MCF 10A (cell line): ENCODE measurements around the gene CCDC33. TPM values are rescaled to one million over a fixed set of nuclear protein-coding genes. Genes with fewer than 3 reads are reported as not detected.

Experiments
- BruUV-seq: library from RNA; stranded (reverse); fragments of 400-500 nt; replicated peaks from 2 replicates; lab custom pipeline; 2021; lab: Mats Ljungman, UMichigan
- CTCF ChIA-PET: fragments of 300-600 bp; sonication (Branson Sonifier 250); formaldehyde crosslinking; extraction: SDS; loops from one replicate; lab custom pipeline; 2021; ENCODE audit warnings: antibody characterized with exemption, inconsistent platforms; lab: Yijun Ruan, JAX
- POLR2A ChIA-PET: fragments of 300-600, 350-650 bp; sonication (Branson Sonifier 250); formaldehyde crosslinking; extraction: SDS; loops from one replicate; lab custom pipeline; 2020; ENCODE audit warnings: antibody characterized with exemption, inconsistent platforms; lab: Yijun Ruan, JAX
- DNase-seq: peaks from one replicate; pipeline ENCODE4 v3.0.0-alpha.2; 2018; ENCODE audit not compliant: unreplicated experiment
- H3K27ac Mint-ChIP-seq: one replicate; pipeline ENCODE4 v1.8.0; 2022; ENCODE audit warnings: mild to moderate bottlenecking, low read depth, mixed read lengths; ENCODE audit not compliant: unreplicated experiment
- H3K27me3 Mint-ChIP-seq: one replicate; pipeline ENCODE4 v1.8.0; 2022; ENCODE audit warnings: mixed read lengths; ENCODE audit not compliant: insufficient read depth, unreplicated experiment
- H3K36me3 Mint-ChIP-seq: one replicate; pipeline ENCODE4 v1.8.0; 2022; ENCODE audit warnings: mild to moderate bottlenecking, moderate library complexity, mixed read lengths; ENCODE audit not compliant: insufficient read depth, unreplicated experiment
- H3K4me1 Mint-ChIP-seq: one replicate; pipeline ENCODE4 v1.8.0; 2022; ENCODE audit warnings: mixed read lengths; ENCODE audit not compliant: insufficient read depth, unreplicated experiment
- H3K4me3 Mint-ChIP-seq: one replicate; pipeline ENCODE4 v1.8.0; 2022; ENCODE audit warnings: mild to moderate bottlenecking, moderate library complexity, mixed read lengths; ENCODE audit not compliant: unreplicated experiment
- H3K9me3 Mint-ChIP-seq: one replicate; pipeline ENCODE4 v1.8.0; 2022; ENCODE audit warnings: mixed read lengths; ENCODE audit not compliant: unreplicated experiment
- CTCF ChIP-seq: fragments of 200-600 bp; IDR thresholded peaks from one replicate; pipeline ENCODE4 v1.8.0; 2022; ENCODE audit warnings: antibody characterized with exemption, mild to moderate bottlenecking; ENCODE audit not compliant: unreplicated experiment
- intact Hi-C: fragments of 100-400 bp; cut with micrococcal nuclease; formaldehyde crosslinking; loops from 2 replicates; pipeline ENCODE4 v1.14.1; 2022
- total RNA-seq: library from RNA; stranded (reverse); gene quantifications from 2 replicates; pipeline ENCODE4 v1.2.3, GENCODE V29; 2022

Gene CCDC33
- total RNA-seq, 1 experiment from 2014 or later: not detected

- intact Hi-C loops: no loop called here
- Mint-ChIP-seq H3K27ac (no peak overlapping the region), H3K4me3 (no peak overlapping the region)
Measured at GRCh38 chr15:74383695-74384565, 147.8 kb downstream of the CCDC33 start.

GRCh38 chr15:74384566-74384880 is 148.4 kb downstream of the CCDC33 start:
- POLR2A ChIA-PET: interaction anchor here (0.8 to 2.0 kb wide), 2 partner anchors 77 to 231 kb away, joined by 3 to 5 read pairs; partner anchors contain the start of gene CLK3

More at GRCh38 chr15:74383695-74384565, 147.8 kb downstream of the CCDC33 start:
- ChIA-PET POLR2A (interaction anchor here (2.0 kb wide), 1 partner anchor 231 kb away, joined by 5 read pairs; the partner anchor contains the start of gene CLK3), CTCF (interaction anchor here (0.6 to 9.4 kb wide), 7 partner anchors 9 to 248 kb away, joined by 3 to 112 read pairs (median 8); no protein-coding TSS in a partner anchor)
- BruUV-seq: no TSS peak
- no peak for TF ChIP-seq CTCF
- DNase-seq: peak; percentile 83
- H3K4me1 Mint-ChIP-seq: peaks cover 17% of the 10 kb centered on the region
- no peaks in the 10 kb centered on the region for H3K9me3 Mint-ChIP-seq
- H3K36me3 Mint-ChIP-seq: no peaks in the 10 kb centered on the region
- H3K27me3 Mint-ChIP-seq: no peaks in the 10 kb centered on the region

GRCh38 chr15:74384881-74385643 is 148.9 kb downstream of the CCDC33 start:
- Mint-ChIP-seq H3K27me3 (no peaks in the 10 kb centered on the region), H3K4me3 (no peak overlapping the region), H3K27ac (no peak overlapping the region), H3K36me3 (no peaks in the 10 kb centered on the region), H3K4me1 (peaks cover 17% of the 10 kb centered on the region), H3K9me3 (no peaks in the 10 kb centered on the region)
- POLR2A ChIA-PET: interaction anchor here (0.8 to 2.0 kb wide), 2 partner anchors 77 to 230 kb away, joined by 3 to 5 read pairs; partner anchors contain the start of gene CLK3
- CTCF ChIA-PET: interaction anchor here (0.6 to 9.4 kb wide), 9 partner anchors 10 to 247 kb away, joined by 3 to 112 read pairs (median 5); no protein-coding TSS in a partner anchor
- peak; percentile 51 for DNase-seq
- no TSS peak for BruUV-seq
- intact Hi-C loops: no loop called here
- no peak for TF ChIP-seq CTCF

More at GRCh38 chr15:74384566-74384880, 148.4 kb downstream of the CCDC33 start:
- Mint-ChIP-seq H3K36me3 (no peaks in the 10 kb centered on the region), H3K27ac (no peak overlapping the region), H3K9me3 (no peaks in the 10 kb centered on the region), H3K27me3 (no peaks in the 10 kb centered on the region), H3K4me3 (no peak overlapping the region), H3K4me1 (peaks cover 17% of the 10 kb centered on the region)
- BruUV-seq: no TSS peak
- TF ChIP-seq CTCF: no peak
- CTCF ChIA-PET: interaction anchor here (0.6 to 9.4 kb wide), 8 partner anchors 9 to 247 kb away, joined by 3 to 112 read pairs (median 6); no protein-coding TSS in a partner anchor
- DNase-seq: no peak
- intact Hi-C loops: no loop called here

- no TSS peak for BruUV-seq
- TF ChIP-seq CTCF: no peak
- CTCF ChIA-PET: interaction anchor here (0.6 to 9.4 kb wide), 6 partner anchors 10 to 246 kb away, joined by 3 to 112 read pairs (median 7); no protein-coding TSS in a partner anchor
- Mint-ChIP-seq H3K9me3 (no peaks in the 10 kb centered on the region), H3K4me1 (peaks cover 17% of the 10 kb centered on the region), H3K27ac (no peak overlapping the region), H3K27me3 (no peaks in the 10 kb centered on the region), H3K36me3 (no peaks in the 10 kb centered on the region), H3K4me3 (no peak overlapping the region)
- no peak for DNase-seq
- intact Hi-C loops: no loop called here
- POLR2A ChIA-PET: no interaction called here
Measured at GRCh38 chr15:74385733-74386132, 149.6 kb downstream of the CCDC33 start.
